Endometrial microvascular endothelial cells (primary cell): ENCODE data around the gene RASSF8. TPM values are rescaled to one million over a fixed set of nuclear protein-coding genes. Genes with fewer than 3 reads are reported as not detected.

Experiments used
- in situ Hi-C: cut with HindIII; loops from 2 replicates; pipeline ENCODE4 v1.10.0; 2017; ENCODE audit warnings: low sequenced_read_pairs, low pct_unique_long_range_greater_than_20kb; ENCODE audit errors: inconsistent ontology term
- total RNA-seq: library from RNA; depleted of rRNA; stranded (reverse); fragments of >200 nt; gene quantifications from one replicate; pipeline ENCODE4 v1.2.3, GENCODE V29; 2015; ENCODE audit errors: inconsistent ontology term

RASSF8 gene
- total RNA-seq, 1 donor from 2014 or later, result 38.3 TPM

GRCh38 chr12:26113181-26113654 is 154.7 kb downstream of the RASSF8 start:
- in situ Hi-C loops, result loop anchor here (25.0 kb wide), 1 partner anchor 524 kb away; no protein-coding TSS in a partner anchor

DNA sequence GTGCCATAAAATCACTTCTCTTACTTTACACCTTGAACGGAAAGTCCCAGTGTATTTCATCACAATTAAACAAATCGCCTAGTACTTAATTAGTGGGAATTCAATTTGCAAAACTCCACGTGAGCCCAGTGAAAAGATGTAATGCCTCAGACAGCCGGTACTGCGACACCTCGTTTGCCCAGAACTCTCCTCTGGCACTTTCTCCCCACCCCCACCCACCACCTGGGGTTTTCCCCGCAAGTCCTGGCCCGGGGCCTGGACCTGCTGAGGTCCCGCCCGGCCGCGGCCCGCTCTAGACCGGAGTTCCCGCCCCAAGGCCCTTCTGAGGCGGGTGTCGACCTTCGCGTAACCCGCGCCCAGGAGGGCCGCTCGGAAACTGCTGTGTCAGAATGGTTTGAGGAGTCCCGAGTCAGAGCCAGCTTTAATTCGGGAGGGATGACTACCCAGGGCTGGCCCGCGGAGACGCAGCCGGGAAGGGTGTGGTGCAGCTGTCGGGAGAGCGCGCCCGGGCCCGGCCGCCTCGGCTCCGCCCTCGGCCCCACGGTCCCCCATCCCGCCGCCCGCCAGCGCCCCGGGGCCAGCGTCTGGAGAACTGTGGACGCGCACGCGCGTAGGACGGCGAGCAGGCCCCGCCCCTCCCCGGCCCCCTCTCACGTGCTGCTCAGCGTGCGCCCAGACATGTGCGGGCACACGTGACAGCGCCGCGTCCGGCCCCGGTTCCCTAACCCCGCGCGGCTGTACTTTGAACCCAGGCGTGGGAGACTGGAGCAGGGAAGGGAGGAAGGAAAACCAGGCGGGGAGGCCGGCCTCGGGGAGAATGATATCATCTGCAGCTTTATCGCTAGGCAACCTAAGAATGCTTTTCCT is 155.6 kb downstream of the RASSF8 start:
- in situ Hi-C loops, result loop anchor here (25.0 kb wide), 1 partner anchor 523 kb away; no protein-coding TSS in a partner anchor

DNA sequence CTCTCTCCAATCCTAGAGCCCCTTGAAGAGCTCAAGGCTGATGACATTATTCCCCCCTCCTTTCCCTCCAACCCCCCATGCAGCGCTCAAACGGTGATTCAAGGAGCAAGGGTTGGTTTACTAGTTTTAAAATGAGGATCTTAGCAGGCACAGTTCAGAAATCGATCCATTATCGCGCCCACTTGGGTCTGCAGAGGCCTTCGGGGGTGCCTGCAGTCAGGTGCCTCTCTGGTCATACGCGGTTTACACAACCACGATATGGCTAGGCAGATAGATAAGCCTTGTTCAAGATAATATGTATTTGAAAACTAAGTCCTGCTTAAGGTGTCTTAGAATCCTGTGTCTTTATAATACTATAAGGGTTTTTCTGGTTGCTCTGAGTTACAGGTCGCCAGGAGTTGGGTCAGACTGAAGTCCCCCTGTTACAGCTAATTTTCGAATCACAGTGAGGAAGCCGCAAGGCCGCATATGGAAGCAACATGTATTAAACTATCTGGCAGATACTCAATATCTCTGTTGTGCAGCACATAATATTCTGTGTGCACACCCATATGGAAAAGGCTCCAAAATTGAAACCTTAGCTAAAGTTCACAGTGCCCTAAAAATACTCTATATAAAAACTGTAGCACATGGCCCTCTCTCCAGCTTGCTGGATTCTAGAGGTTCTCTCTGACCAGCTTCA is 156.4 kb downstream of the RASSF8 start:
- in situ Hi-C loops, result loop anchor here (25.0 kb wide), 1 partner anchor 522 kb away; no protein-coding TSS in a partner anchor

GRCh38 chr12:26116829-26117715 is 158.6 kb downstream of the RASSF8 start:
- in situ Hi-C loops, result loop anchor here (25.0 kb wide), 1 partner anchor 520 kb away; no protein-coding TSS in a partner anchor

- in situ Hi-C loops, result loop anchor here (25.0 kb wide), 1 partner anchor 519 kb away; no protein-coding TSS in a partner anchor
Observed at GRCh38 chr12:26118308-26118707, 159.8 kb downstream of the RASSF8 start.

- in situ Hi-C loops, result loop anchor here (25.0 kb wide), 1 partner anchor 518 kb away; no protein-coding TSS in a partner anchor
Observed at GRCh38 chr12:26119391-26119989, 161.0 kb downstream of the RASSF8 start.

GRCh38 chr12:26120561-26121274 is 162.2 kb downstream of the RASSF8 start:
- in situ Hi-C loops, result loop anchor here (25.0 kb wide), 1 partner anchor 517 kb away; no protein-coding TSS in a partner anchor

- in situ Hi-C loops, result loop anchor here (25.0 kb wide), 1 partner anchor 516 kb away; no protein-coding TSS in a partner anchor
Observed at GRCh38 chr12:26121323-26122060, 163.0 kb downstream of the RASSF8 start.

- in situ Hi-C loops, result loop anchor here (25.0 kb wide), 1 partner anchor 515 kb away; no protein-coding TSS in a partner anchor
Observed at GRCh38 chr12:26122061-26122680, 163.7 kb downstream of the RASSF8 start.

GRCh38 chr12:26122681-26123481 is 164.4 kb downstream of the RASSF8 start:
- in situ Hi-C loops, result loop anchor here (25.0 kb wide), 1 partner anchor 514 kb away; no protein-coding TSS in a partner anchor

- in situ Hi-C loops, result loop anchor here (25.0 kb wide), 1 partner anchor 514 kb away; no protein-coding TSS in a partner anchor
Observed at GRCh38 chr12:26123482-26123980, 165.0 kb downstream of the RASSF8 start.

DNA sequence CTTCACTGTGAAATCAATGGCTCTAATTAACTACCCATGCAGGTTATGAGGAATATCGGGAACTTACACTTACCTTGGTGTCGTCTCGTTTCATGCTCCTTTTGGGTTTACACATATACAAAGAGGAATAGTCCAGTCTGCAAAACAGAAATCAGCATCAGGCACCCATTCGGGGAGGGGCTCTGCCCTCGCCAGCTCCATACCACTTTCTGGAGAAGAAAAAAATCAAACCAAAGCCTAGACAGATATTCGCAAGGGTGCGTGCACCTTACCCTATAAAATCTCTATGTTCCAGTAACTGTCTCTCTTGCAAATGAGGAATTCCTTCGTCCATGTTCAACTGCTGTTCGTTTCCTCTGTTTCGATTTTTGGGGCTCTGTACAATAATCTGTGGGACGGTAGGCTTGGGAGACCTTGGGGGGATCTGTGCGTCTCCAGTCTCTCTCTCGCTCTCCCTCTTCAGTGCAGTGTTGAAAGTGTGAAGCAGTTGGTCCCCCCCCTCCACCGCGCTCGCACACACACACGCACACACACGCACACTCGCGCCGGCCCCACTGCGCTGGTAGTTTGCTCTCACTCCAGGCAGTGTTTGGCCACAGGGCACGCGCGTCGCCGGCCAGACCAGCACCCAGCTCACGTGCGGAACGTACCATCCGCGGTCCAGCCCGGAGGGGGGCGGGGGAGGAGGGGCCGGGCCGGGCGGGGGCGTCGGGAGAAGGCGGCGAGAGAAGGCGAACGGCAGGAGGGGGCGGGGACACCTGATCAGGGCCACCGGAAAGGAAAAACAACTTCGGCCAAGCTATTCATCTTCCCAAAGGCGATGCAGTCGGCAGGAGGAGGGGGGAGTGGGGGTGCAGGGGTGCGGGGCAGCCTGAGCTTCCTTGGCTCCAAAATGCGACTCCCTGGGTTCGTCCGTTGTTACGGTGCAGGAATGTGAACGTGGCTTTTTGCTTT is 166.2 kb downstream of the RASSF8 start, which contains the start of gene BHLHE41:
Gene BHLHE41 (minus strand): TSS at position 592 of the 954 bp plus-strand sequence. CDS start 258 bp downstream, at position 334.
- in situ Hi-C loops, result loop anchor here (25.0 kb wide), 1 partner anchor 513 kb away; no protein-coding TSS in a partner anchor

- in situ Hi-C loops, result no loop called here
Observed at GRCh38 chr12:26125400-26126339, 167.2 kb downstream of the RASSF8 start.
